NB4 (cell line): ENCODE results near the gene PSTK.

Experiments used
- DNase-seq: peaks from one replicate; pipeline ENCODE4 v3.0.0; 2010; ENCODE audit warnings: low read depth
- H3K4me3 ChIP-seq: one replicate; pipeline ENCODE4 v1.5.1; 2011; ENCODE audit warnings: mild to moderate bottlenecking, low read depth, low read length, moderate library complexity
- MYC ChIP-seq: IDR thresholded peaks from 2 replicates; pipeline ENCODE4 v1.6.1; 2011; ENCODE audit warnings: low read depth, low read length
- POLR2A ChIP-seq: IDR thresholded peaks from 2 replicates; pipeline ENCODE4 v1.6.1; 2011; ENCODE audit warnings: mild to moderate bottlenecking; ENCODE audit not compliant: insufficient read length; ENCODE audit errors: extremely low read depth
- TF ChIP-seq, protein P1 (sequence below): IDR thresholded peaks from 2 replicates; pipeline ENCODE4 v1.6.1; 2011; ENCODE audit warnings: low read depth, low read length
- TF ChIP-seq, protein P2 (sequence below): IDR thresholded peaks from one replicate; pipeline ENCODE4 v1.5.1; 2012; ENCODE audit warnings: low read depth, low read length

The PSTK gene, protein sequence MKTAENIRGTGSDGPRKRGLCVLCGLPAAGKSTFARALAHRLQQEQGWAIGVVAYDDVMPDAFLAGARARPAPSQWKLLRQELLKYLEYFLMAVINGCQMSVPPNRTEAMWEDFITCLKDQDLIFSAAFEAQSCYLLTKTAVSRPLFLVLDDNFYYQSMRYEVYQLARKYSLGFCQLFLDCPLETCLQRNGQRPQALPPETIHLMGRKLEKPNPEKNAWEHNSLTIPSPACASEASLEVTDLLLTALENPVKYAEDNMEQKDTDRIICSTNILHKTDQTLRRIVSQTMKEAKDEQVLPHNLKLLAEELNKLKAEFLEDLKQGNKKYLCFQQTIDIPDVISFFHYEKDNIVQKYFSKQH

DNA sequence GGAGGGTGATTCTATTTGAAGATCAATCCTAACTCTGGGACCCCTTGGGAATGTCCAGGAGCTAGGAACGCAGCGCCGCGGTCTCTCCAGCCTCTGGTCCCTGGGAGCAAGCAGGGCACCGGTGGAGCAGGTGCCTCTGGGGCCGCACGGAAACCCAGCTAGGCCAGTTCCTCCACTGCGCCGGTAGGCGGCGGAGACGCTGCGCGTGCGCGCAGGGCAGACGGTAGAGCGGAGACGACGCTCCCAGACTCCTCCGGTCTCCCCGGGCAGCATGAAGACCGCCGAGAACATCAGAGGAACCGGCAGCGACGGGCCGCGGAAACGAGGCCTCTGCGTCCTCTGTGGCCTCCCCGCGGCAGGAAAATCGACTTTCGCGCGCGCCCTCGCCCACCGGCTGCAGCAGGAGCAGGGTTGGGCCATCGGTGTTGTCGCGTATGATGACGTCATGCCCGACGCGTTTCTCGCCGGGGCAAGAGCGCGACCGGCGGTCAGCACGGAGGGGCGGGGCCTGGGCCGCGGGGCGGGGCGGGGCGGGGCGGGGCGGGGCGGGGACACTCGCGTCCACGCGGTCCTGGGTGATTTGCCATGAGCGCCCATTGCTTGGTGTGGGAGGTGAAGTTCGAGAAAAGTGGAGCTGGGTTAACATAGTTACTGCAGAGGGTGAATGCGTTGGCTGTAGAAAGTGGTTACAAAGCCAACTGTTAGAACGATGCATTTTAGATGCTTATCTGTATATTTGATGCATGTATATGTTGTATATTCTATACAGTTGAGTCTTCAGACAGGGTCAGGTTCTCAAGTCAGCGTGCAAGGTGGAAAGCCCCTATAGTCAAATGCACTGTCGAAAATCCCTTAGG is at the start of gene PSTK:
Gene PSTK, plus strand, starts transcription at position 193 of the 857 bp plus-strand sequence. Its CDS starts 79 bp downstream, at position 272.
- DNase-seq, result peak; percentile 94
- H3K4me3 ChIP-seq, result peak within 1 kb of the TSS; percentile 77
- peak; percentile 85 for TF ChIP-seq MYC
- peak; percentile 83 for TF ChIP-seq POLR2A
- TF ChIP-seq, protein P1, sequence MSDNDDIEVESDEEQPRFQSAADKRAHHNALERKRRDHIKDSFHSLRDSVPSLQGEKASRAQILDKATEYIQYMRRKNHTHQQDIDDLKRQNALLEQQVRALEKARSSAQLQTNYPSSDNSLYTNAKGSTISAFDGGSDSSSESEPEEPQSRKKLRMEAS, result peak; percentile 75
- TF ChIP-seq, protein P2, sequence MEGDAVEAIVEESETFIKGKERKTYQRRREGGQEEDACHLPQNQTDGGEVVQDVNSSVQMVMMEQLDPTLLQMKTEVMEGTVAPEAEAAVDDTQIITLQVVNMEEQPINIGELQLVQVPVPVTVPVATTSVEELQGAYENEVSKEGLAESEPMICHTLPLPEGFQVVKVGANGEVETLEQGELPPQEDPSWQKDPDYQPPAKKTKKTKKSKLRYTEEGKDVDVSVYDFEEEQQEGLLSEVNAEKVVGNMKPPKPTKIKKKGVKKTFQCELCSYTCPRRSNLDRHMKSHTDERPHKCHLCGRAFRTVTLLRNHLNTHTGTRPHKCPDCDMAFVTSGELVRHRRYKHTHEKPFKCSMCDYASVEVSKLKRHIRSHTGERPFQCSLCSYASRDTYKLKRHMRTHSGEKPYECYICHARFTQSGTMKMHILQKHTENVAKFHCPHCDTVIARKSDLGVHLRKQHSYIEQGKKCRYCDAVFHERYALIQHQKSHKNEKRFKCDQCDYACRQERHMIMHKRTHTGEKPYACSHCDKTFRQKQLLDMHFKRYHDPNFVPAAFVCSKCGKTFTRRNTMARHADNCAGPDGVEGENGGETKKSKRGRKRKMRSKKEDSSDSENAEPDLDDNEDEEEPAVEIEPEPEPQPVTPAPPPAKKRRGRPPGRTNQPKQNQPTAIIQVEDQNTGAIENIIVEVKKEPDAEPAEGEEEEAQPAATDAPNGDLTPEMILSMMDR, result peak; percentile 83

DNA sequence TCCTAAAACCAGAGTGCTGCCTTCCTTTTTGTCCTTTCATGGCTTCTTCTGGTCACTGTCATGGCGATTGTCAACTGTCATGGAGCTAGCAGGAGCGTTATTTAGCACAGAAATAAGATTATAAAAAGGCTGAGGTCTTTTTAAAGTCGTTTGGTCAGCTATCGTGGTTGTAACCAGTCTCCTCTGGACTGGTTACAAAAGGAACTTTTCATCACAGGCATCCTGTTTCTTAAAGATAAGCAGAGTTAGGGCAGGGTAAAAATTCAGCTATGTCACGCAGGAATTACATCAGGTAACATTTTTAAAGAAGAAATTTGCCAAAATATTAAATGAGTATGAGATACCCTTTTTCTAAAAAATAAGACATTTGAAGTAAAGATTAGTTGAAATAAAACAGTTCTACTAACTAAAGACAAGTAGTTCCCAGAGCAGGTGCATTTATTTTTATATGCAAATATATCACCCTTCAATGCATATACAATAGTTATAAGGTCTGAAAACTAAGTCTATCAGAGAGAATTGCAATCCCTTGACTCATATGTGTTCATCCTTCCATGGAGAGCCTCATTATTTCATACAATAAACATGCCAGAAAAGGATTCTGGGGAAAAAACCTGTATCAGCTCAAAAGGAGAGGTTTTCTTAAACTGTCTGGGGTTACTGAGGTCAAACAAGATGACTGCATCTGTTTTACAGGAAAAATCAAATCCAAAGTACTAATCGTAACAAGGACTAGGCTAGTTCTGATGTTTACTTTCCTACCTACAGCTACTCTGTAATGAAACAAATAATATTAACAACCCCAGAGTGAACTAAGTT is 48.9 kb upstream of the PSTK start:
- no peak overlapping the region for H3K4me3 ChIP-seq
- no peak for TF ChIP-seq POLR2A
- TF ChIP-seq MYC, result no peak
- TF ChIP-seq, protein P1, result no peak
- TF ChIP-seq, protein P2, result no peak
- DNase-seq, result no peak

DNA sequence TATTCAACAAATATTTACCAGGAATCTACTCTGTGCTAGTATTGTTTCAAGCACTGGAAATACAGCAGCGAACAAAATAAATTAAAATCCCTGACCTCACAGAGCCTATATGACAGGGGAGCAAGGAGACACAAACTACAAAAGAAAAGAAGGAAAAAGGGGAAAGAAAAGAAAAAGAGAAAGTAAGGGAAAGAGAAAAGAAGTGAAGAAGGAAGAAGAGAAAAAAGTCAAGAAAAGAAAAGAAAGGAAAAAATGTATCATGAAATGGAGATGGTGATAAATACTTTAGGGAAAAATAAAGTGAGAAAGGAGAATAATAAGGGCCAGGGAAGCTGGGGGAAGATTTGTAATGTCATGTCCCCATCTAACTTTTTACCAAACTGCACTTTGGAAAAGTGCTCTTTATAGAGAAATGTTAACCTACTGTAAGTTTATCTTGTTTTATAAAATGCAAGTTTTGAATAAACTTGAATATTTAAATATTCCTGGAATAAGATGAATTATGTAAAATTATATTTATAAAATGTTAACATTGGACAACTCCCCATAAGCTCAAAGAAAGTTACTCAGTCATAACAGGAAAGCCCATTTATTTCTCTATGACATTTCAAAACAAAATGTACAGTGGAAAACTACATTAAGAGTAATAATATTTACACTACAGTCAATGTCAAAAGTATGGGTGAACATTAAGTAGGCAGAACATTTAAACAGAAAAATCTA is 40.9 kb upstream of the PSTK start:
- H3K4me3 ChIP-seq, result no peak overlapping the region
- no peak for DNase-seq
- TF ChIP-seq, protein P1, result no peak
- TF ChIP-seq, protein P2, result no peak
- TF ChIP-seq MYC (no peak), POLR2A (no peak)

DNA sequence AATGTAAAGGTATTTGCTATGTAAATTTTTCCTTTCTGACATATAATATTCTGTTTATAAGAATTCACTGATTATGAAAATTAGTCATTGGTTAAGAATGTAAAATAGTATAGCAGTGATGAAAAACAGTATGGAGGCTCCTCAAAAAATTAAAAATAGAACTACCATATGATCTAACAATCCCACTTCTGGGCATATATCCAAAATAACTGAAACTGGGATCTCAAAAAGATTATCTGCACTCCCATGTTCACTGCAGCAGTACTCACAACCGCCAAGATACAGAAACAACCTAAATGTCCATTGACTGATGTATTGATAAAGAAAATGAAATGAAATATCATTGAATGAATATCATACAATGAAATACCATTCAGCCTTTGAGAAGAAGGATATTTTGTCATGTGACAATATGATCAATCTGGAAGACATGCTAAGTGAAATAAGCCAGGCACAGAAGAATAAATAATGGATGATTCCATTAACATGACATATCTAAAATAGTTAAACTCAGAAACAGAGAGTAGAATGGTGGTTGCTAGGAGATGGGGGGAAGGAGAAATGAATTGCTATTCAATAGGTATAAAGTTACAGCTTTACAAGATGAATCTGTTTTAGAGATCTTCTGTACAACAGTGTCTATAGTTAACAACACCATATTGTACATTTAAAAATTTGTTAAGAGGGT is 40.2 kb upstream of the PSTK start:
- DNase-seq, result no peak
- TF ChIP-seq POLR2A (no peak), MYC (no peak)
- TF ChIP-seq, protein P2, result no peak
- TF ChIP-seq, protein P1, result no peak

More for the DNA sequence above, 40.2 kb upstream of the PSTK start:
- no peak overlapping the region for H3K4me3 ChIP-seq
